ENCODE data around the gene KIF11. TPM values are rescaled to one million over a fixed set of nuclear protein-coding genes. Genes with fewer than 3 reads are reported as not detected.

Gene KIF11
- 16.6 and 18.0 TPM in 2 replicates for polyA plus RNA-seq (2013)

DNA sequence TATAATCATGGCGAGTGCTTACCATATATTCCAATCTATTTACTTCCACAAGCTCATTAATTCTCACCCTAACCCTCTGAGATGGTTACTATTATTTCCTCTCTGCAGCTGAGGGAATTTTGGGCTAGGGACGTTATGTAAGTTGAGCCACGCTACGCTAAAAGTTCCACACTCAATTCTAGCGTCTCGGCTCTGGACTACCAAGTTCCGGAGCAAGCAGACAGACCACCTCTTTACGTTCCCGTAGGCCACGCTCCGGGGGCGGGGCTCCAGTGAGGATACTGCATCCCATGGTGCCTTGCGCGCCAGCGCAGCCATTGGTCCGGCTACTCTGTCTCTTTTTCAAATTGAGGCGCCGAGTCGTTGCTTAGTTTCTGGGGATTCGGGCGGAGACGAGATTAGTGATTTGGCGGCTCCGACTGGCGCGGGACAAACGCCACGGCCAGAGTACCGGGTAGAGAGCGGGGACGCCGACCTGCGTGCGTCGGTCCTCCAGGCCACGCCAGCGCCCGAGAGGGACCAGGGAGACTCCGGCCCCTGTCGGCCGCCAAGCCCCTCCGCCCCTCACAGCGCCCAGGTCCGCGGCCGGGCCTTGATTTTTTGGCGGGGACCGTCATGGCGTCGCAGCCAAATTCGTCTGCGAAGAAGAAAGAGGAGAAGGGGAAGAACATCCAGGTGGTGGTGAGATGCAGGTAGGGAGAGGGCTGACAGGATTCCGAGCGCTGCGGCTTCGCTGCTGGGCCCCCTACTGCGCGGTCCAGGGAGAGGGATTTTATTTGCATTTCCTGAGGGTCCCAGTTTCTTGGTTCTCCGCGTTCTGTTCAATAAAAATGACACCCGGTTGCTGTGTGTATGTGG lies at the start of gene KIF11:
TSS of gene KIF11 (plus strand) at position 370 of the 858 bp plus-strand sequence. CDS start at position 616, 246 bp downstream.
- peak within 1 kb of the TSS; percentile 79 for H4K91ac ChIP-seq (ENCODE audit: low read depth, low read length)
- H3K23ac ChIP-seq (ENCODE audit: low read length) = no peak within 1 kb of the TSS
- H3K4me1 ChIP-seq (ENCODE audit: control insufficient read depth in 1 of 2, insufficient read depth in 2 of 2, low read length in 2 of 2) = peaks cover 0 to 2% of the 10 kb centered on the region in 2 experiments
- peak within 1 kb of the TSS; percentile 93 for H3K4ac ChIP-seq (ENCODE audit: low read depth, low read length)
- DNase-seq = peak; percentile 99
- H3K4me2 ChIP-seq (ENCODE audit: low read length) = peak within 1 kb of the TSS; percentile 77
- H3K14ac ChIP-seq (ENCODE audit: low read length) = peak within 1 kb of the TSS; percentile 90
- peaks cover 7% of the 10 kb centered on the region for H3K79me1 ChIP-seq (ENCODE audit: low read length)
- H3K9me3 ChIP-seq (ENCODE audit: insufficient read depth, low read depth, low read length) = no peaks in the 10 kb centered on the region
- peak within 1 kb of the TSS; percentile 82 for H2BK5ac ChIP-seq (ENCODE audit: low read depth, low read length, poor library complexity)
- peaks cover 14% of the 10 kb centered on the region for H3K79me2 ChIP-seq (ENCODE audit: control insufficient read depth, insufficient read depth, low read length, poor library complexity)
- H3K27ac ChIP-seq (ENCODE audit: low read depth, low read length) = peak within 1 kb of the TSS; percentile 88
- peak within 1 kb of the TSS; percentile 96 for H3K4me3 ChIP-seq (ENCODE audit: low read depth, low read length)
- H2AFZ ChIP-seq (ENCODE audit: insufficient read depth, low read length, poor library complexity) = peak within 1 kb of the TSS; percentile 99
- peak within 1 kb of the TSS; percentile 87 for H4K12ac ChIP-seq (ENCODE audit: low read depth, low read length)
- no peak within 1 kb of the TSS for H2AK5ac ChIP-seq (ENCODE audit: low read length)
- H3K18ac ChIP-seq (ENCODE audit: low read length) = peak within 1 kb of the TSS; percentile 97
- no peak within 1 kb of the TSS for H2BK12ac ChIP-seq (ENCODE audit: low read length)
- no peaks in the 10 kb centered on the region for H3K27me3 ChIP-seq (ENCODE audit: insufficient read depth, low read length)
- no peaks in the 10 kb centered on the region for H3K36me3 ChIP-seq (ENCODE audit: control insufficient read depth in 1 of 2, insufficient read depth in 2 of 2, low read length in 2 of 2)
- peak within 1 kb of the TSS; percentile 85 for H3K9ac ChIP-seq (ENCODE audit: low read length)
- no CpG with 5 or more reads among the region's 61 CpGs for WGBS (ENCODE audit: extremely low coverage, insufficient coverage, insufficient read length)
- peak within 1 kb of the TSS; percentile 90 for H2BK120ac ChIP-seq (ENCODE audit: insufficient read depth, low read length, poor library complexity)
- peak within 1 kb of the TSS; percentile 74 for H4K8ac ChIP-seq (ENCODE audit: low read depth, low read length)

DNA sequence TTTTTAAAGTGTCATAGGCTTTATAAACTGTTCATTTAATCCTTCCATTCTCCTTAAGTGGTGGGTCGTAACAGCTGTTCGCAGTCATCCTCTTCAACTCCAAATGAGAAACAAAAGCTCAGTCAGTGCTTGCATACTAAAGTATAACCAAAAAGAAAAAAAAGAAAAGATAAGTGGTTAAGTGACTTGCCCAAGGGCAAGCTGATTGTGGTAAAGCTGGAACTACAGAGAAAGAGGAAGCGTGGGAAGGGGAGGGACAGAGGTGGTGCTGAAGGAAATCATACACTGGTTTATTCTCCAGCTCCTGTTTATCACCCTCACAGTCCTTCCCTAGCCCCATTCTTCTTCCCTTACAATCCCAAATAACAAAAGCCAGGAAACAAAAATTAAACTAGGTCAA lies 48.6 kb upstream of the KIF11 start:
- Histone ChIP-seq H3K9ac (ENCODE audit: low read length) (no peak overlapping the region), H2BK12ac (ENCODE audit: low read length) (no peak overlapping the region), H3K23ac (ENCODE audit: low read length) (no peak overlapping the region), H3K79me1 (ENCODE audit: low read length) (no peaks in the 10 kb centered on the region), H3K27ac (ENCODE audit: low read depth, low read length) (no peak overlapping the region), H3K18ac (ENCODE audit: low read length) (no peak overlapping the region), H3K14ac (ENCODE audit: low read length) (no peak overlapping the region), H2AFZ (ENCODE audit: insufficient read depth, low read length, poor library complexity) (no peak overlapping the region), H3K4me2 (ENCODE audit: low read length) (no peak overlapping the region), H3K9me3 (ENCODE audit: insufficient read depth, low read depth, low read length) (no peaks in the 10 kb centered on the region), H4K91ac (ENCODE audit: low read depth, low read length) (no peak overlapping the region), H2BK120ac (ENCODE audit: insufficient read depth, low read length, poor library complexity) (no peak overlapping the region), H3K36me3 (ENCODE audit: control insufficient read depth in 1 of 2, insufficient read depth in 2 of 2, low read length in 2 of 2) (no peaks in the 10 kb centered on the region), H3K27me3 (ENCODE audit: insufficient read depth, low read length) (no peaks in the 10 kb centered on the region), H3K79me2 (ENCODE audit: control insufficient read depth, insufficient read depth, low read length, poor library complexity) (no peaks in the 10 kb centered on the region), H3K4ac (ENCODE audit: low read depth, low read length) (no peak overlapping the region), H4K12ac (ENCODE audit: low read depth, low read length) (no peak overlapping the region), H3K4me3 (ENCODE audit: low read depth, low read length) (no peak overlapping the region), H3K4me1 (ENCODE audit: control insufficient read depth in 1 of 2, insufficient read depth in 2 of 2, low read length in 2 of 2) (peaks cover 0 to 13% of the 10 kb centered on the region in 2 experiments), H2BK5ac (ENCODE audit: low read depth, low read length, poor library complexity) (no peak overlapping the region), H2AK5ac (ENCODE audit: low read length) (no peak overlapping the region), H4K8ac (ENCODE audit: low read depth, low read length) (no peak overlapping the region)
- DNase-seq = peak; percentile 62 to 75
- no CpG with 5 or more reads among the region's 3 CpGs for WGBS (ENCODE audit: extremely low coverage, insufficient coverage, insufficient read length)

DNA sequence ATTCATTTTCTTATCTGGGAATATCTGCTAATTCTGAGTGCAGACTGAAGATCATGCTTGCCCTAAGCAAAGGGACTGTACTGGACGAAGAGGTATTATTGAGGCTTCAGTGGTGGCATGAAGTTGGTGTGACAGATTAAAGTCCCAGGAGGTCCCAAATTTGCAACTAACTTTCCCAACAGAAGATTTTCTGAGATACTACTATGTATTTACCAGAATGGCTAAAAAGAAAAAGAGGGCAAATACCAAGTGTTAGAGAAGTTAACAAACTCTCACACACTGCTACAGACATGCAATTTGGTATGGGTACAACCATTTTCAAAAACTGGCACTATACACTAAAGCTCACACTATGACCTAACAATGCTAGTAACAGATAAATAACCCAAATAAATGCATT lies 47.4 kb upstream of the KIF11 start:
- Histone ChIP-seq H4K91ac (ENCODE audit: low read depth, low read length) (no peak overlapping the region), H3K23ac (ENCODE audit: low read length) (no peak overlapping the region), H3K4me1 (ENCODE audit: control insufficient read depth in 1 of 2, insufficient read depth in 2 of 2, low read length in 2 of 2) (peaks cover 0 to 13% of the 10 kb centered on the region in 2 experiments), H3K18ac (ENCODE audit: low read length) (no peak overlapping the region), H2BK5ac (ENCODE audit: low read depth, low read length, poor library complexity) (no peak overlapping the region), H3K9ac (ENCODE audit: low read length) (no peak overlapping the region), H3K9me3 (ENCODE audit: insufficient read depth, low read depth, low read length) (no peaks in the 10 kb centered on the region), H3K27ac (ENCODE audit: low read depth, low read length) (no peak overlapping the region), H3K4me3 (ENCODE audit: low read depth, low read length) (no peak overlapping the region), H2AFZ (ENCODE audit: insufficient read depth, low read length, poor library complexity) (no peak overlapping the region), H2AK5ac (ENCODE audit: low read length) (no peak overlapping the region), H3K79me1 (ENCODE audit: low read length) (no peaks in the 10 kb centered on the region), H3K4ac (ENCODE audit: low read depth, low read length) (no peak overlapping the region), H4K12ac (ENCODE audit: low read depth, low read length) (no peak overlapping the region), H4K8ac (ENCODE audit: low read depth, low read length) (no peak overlapping the region), H3K27me3 (ENCODE audit: insufficient read depth, low read length) (no peaks in the 10 kb centered on the region), H2BK120ac (ENCODE audit: insufficient read depth, low read length, poor library complexity) (no peak overlapping the region), H3K36me3 (ENCODE audit: control insufficient read depth in 1 of 2, insufficient read depth in 2 of 2, low read length in 2 of 2) (peaks cover 0 to 3% of the 10 kb centered on the region in 2 experiments), H3K79me2 (ENCODE audit: control insufficient read depth, insufficient read depth, low read length, poor library complexity) (no peaks in the 10 kb centered on the region), H2BK12ac (ENCODE audit: low read length) (no peak overlapping the region), H3K4me2 (ENCODE audit: low read length) (no peak overlapping the region), H3K14ac (ENCODE audit: low read length) (no peak overlapping the region)
- no CpG with 5 or more reads among the region's 1 CpG for whole genome bisulfite sequencing (ENCODE audit: extremely low coverage, insufficient coverage, insufficient read length)
- no peak for DNase-seq

DNA sequence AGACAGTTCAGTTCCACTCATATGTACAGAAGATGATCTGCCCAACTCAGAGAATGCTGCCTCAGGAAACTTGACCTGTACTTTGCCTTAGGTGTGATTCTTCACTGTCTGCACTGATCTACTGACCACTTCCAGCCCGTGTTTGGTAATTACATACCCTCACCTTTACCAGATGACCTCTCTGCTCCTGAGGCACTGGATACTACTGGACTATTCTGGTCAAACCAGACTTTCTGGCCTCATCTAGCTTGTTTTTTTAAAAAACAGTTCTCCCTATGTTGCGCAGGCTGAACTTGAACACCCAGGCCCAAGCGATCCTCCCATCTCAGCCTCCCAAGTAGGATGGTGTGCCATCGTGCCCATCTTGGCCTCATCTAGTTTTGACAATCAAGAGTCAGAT lies 45.3 kb upstream of the KIF11 start:
- Histone ChIP-seq H3K4me1 (ENCODE audit: control insufficient read depth in 1 of 2, insufficient read depth in 2 of 2, low read length in 2 of 2) (peaks cover 0 to 9% of the 10 kb centered on the region in 2 experiments), H2AFZ (ENCODE audit: insufficient read depth, low read length, poor library complexity) (no peak overlapping the region), H4K91ac (ENCODE audit: low read depth, low read length) (no peak overlapping the region), H3K4me3 (ENCODE audit: low read depth, low read length) (no peak overlapping the region), H3K79me2 (ENCODE audit: control insufficient read depth, insufficient read depth, low read length, poor library complexity) (no peaks in the 10 kb centered on the region), H3K9ac (ENCODE audit: low read length) (no peak overlapping the region), H3K18ac (ENCODE audit: low read length) (no peak overlapping the region), H3K27me3 (ENCODE audit: insufficient read depth, low read length) (no peaks in the 10 kb centered on the region), H3K4me2 (ENCODE audit: low read length) (no peak overlapping the region), H3K14ac (ENCODE audit: low read length) (no peak overlapping the region), H3K27ac (ENCODE audit: low read depth, low read length) (no peak overlapping the region), H3K36me3 (ENCODE audit: control insufficient read depth in 1 of 2, insufficient read depth in 2 of 2, low read length in 2 of 2) (peaks cover 1 to 3% of the 10 kb centered on the region in 2 experiments), H3K9me3 (ENCODE audit: insufficient read depth, low read depth, low read length) (no peaks in the 10 kb centered on the region), H2BK120ac (ENCODE audit: insufficient read depth, low read length, poor library complexity) (no peak overlapping the region), H2BK5ac (ENCODE audit: low read depth, low read length, poor library complexity) (no peak overlapping the region), H2BK12ac (ENCODE audit: low read length) (no peak overlapping the region), H2AK5ac (ENCODE audit: low read length) (no peak overlapping the region), H3K23ac (ENCODE audit: low read length) (no peak overlapping the region), H3K4ac (ENCODE audit: low read depth, low read length) (no peak overlapping the region), H3K79me1 (ENCODE audit: low read length) (no peaks in the 10 kb centered on the region), H4K12ac (ENCODE audit: low read depth, low read length) (no peak overlapping the region), H4K8ac (ENCODE audit: low read depth, low read length) (no peak overlapping the region)
- peak; percentile 91 to 97 for DNase-seq
- WGBS (ENCODE audit: extremely low coverage, insufficient coverage, insufficient read length) = no CpG with 5 or more reads among the region's 4 CpGs

Data from trophoblast cell (in vitro differentiated cells and primary cell).